Stimulated activated CD4-positive, alpha-beta T cell treated with anti-CD3 and anti-CD28 coated beads, TNF-alpha, amount 100 ng/mL, for 1 hour (primary cell): ENCODE data around the gene HPS4.

ENCODE experiments used
- DNase-seq, 3 donors: peaks; one replicate each; pipeline ENCODE4 v3.0.0-alpha.2; 2020; ENCODE audit warnings: low read depth in 3 of 3, low spot score in 1 of 3

Gene HPS4

GRCh38 chr22:26499188-26499703 lies 15.7 kb upstream of the HPS4 start:
- no peak for DNase-seq

- DNase-seq, result no peak
Measured at GRCh38 chr22:26496456-26496855, 12.9 kb upstream of the HPS4 start.

- DNase-seq, result no peak
Measured at GRCh38 chr22:26494506-26494905, 10.9 kb upstream of the HPS4 start.

- DNase-seq, result no peak
Measured at GRCh38 chr22:26492220-26492619, 8.6 kb upstream of the HPS4 start.

GRCh38 chr22:26489447-26490036 lies 6.0 kb upstream of the HPS4 start:
- no peak for DNase-seq

- no peak for DNase-seq
Measured at GRCh38 chr22:26487996-26488395, 4.4 kb upstream of the HPS4 start.

- no peak for DNase-seq
Measured at GRCh38 chr22:26486394-26486793, 2.8 kb upstream of the HPS4 start.

- no peak for DNase-seq
Measured at GRCh38 chr22:26485806-26486390, 2.3 kb upstream of the HPS4 start.

GRCh38 chr22:26485013-26485412 lies 1.4 kb upstream of the HPS4 start:
- DNase-seq, result no peak

GRCh38 chr22:26484360-26484706 lies 750 bp upstream of the HPS4 start:
- DNase-seq, result no peak

GRCh38 chr22:26483043-26483438 lies 542 bp downstream of the HPS4 start:
- no peak for DNase-seq

- no peak for DNase-seq
Measured at GRCh38 chr22:26482161-26482560, 1.4 kb downstream of the HPS4 start.

GRCh38 chr22:26481694-26482093 lies 1.9 kb downstream of the HPS4 start:
- no peak for DNase-seq

GRCh38 chr22:26481112-26481693 lies 2.4 kb downstream of the HPS4 start:
- no peak for DNase-seq

- no peak for DNase-seq
Measured at GRCh38 chr22:26480611-26480932, 3.0 kb downstream of the HPS4 start.

- DNase-seq, result no peak
Measured at GRCh38 chr22:26479792-26480610, 3.6 kb downstream of the HPS4 start.

GRCh38 chr22:26479043-26479791 lies 4.4 kb downstream of the HPS4 start:
- no peak for DNase-seq

GRCh38 chr22:26477341-26477731 lies 6.2 kb downstream of the HPS4 start:
- DNase-seq, result no peak

- no peak for DNase-seq
Measured at GRCh38 chr22:26476705-26477340, 6.8 kb downstream of the HPS4 start.

- no peak for DNase-seq
Measured at GRCh38 chr22:26474682-26475081, 8.9 kb downstream of the HPS4 start.

- DNase-seq, result no peak
Measured at GRCh38 chr22:26471522-26471921, 12.1 kb downstream of the HPS4 start.
